Measurements from ENCODE around the gene SPDYE18.
"Not testable (repeated sequence)": the region's sequence is repeated elsewhere in the genome, so short reads cannot be mapped to it uniquely, and the experiment has no call there.

SPDYE18 gene

DNA sequence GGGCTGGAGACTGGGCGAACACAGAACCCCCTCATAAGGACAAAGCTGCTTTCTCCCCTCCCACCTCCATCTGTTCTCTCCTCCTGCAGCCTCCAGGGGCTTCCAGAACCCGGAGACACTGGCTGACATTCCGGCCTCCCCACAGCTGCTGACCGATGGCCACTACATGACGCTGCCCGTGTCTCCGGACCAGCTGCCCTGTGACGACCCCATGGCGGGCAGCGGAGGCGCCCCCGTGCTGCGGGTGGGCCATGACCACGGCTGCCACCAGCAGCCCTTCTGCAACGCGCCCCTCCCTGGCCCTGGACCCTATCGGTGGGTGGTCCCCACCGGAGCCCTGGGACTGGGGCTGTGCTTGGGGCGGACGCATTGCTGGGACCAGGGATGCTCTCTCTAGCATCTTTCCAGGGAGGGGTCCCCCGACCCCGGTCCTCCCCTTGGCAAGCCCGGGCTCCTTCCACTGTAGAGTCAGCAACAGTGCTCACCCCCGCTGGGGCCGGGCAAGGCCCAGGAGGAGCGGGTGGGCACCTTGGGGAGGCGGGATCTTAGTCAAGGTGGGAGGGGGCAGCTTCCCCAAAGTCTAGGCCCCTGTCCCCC, 56.8 kb downstream of the SPDYE18 start:
- DNase-seq = not testable (repeated sequence)

DNA sequence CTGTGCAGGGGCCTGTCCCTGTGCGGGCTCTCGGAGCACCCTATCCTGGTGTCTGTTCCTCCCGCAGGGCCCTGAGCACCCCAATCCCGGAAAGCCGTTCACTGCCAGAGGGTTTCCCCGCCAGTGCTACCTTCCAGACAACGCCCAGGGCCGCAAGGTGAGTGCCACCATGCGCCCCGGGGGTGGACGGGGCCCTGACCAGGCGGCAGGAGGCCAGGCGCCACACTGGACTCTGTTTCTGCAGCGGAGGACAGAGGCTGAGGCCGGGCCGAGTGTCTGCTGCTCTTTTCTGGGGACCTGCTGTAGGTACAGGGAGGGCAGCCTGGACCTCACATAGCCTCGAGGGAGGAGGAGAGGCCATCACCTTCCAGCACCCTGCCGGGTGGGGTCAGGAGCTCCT, 58.2 kb downstream of the SPDYE18 start:
- DNase-seq = not testable (repeated sequence)

DNA sequence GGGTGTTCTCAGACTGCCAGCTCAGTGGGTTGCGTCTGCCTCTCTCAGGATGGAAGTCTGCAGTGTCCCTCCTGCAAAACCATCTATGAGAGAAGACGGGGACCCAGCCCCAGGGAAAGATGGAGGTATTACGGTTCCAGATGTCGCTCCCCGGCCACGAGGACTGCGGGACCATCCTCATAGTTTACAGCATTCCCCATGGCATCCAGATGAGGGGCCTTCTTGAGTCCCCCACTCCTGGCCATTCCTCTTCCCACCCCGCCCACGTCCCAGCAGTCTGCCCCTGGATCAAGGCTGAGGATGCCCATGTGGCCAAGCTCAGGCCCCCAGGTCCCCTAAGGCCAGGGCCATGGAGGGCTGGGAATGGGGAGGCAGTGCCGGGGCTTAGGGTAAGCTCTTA, 59.1 kb downstream of the SPDYE18 start:
- DNase-seq = not testable (repeated sequence)

DNA sequence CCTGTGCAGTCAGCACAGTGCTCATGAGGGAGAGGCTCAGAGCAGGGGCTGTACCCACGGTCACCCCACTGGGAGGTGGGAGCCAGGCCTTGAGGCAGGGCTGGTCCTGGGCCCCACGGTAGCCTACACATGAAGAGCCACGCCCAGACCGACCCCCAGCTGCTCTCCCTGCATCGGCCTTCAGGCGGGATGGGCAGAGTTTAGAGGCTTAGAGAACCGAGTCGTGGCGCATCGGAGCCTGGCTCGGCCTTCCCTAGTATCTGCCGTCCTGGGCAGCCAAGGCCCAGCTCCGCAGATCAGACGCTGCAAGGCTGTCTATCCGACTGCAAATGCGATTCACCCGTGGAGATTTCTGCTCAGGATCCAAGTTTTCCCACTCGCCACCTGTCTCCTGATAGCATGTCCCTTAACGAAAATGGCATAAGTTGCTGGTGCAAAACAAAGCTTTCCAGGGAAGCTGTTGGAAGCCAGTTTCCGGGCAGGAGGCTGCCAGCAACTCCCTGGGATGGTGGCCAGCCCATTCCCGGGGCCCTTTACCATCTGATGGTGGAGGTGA, 59.6 kb downstream of the SPDYE18 start:
- not testable (repeated sequence) for DNase-seq

DNA sequence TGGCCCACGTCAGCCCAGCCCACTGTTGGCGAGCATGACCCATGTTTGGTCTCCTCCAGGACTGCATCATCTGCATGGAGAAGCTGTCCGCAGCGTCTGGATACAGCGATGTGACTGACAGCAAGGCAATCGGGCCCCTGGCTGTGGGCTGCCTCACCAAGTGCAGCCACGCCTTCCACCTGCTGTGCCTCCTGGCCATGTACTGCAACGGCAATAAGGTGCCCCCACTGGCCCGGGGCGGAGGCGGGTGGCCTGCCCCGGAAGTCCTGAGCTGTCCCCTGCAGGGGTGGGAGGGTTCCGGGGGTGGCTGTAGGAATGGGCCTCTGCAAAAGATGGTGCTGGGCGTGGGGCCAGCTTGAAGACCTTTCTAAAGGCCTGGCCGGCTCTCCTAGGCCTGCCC, 60.3 kb downstream of the SPDYE18 start:
- DNase-seq = not testable (repeated sequence)

Measured in NCI-H1436 (cell line).